Measurements from ENCODE around the gene TSC22D4.

Gene TSC22D4

GRCh38 chr7:100427762-100428198 lies 51.2 kb downstream of the TSC22D4 start:
- H3K27ac ChIP-seq (ENCODE audit: extremely low read depth, low read depth, low read length), result no peak overlapping the region
- ChIA-PET POLR2A (interaction anchor here (0.6 to 3.3 kb wide), 13 partner anchors 8 to 895 kb away, joined by 3 to 39 read pairs (median 12); partner anchors contain the start of genes AP4M1, FBXO24, LRCH4 and MBLAC1), CTCF (interaction anchor here (0.9 to 1.0 kb wide), 2 partner anchors 19 to 20 kb away, joined by 3 to 4 read pairs; no protein-coding TSS in a partner anchor)
- peaks cover 0 to 24% of the 10 kb centered on the region in 2 experiments; a peak in 1 of 3 replicates for H3K36me3 ChIP-seq (ENCODE audit: control insufficient read depth in 2 of 2, insufficient read depth in 1 of 2, low read length in 2 of 2)
- TF ChIP-seq ZNF169 (tag by site-specific recombination; IDR thresholded peaks at IDR 0.05), result 0 out of 2 replicates have a peak, but pooled peaks have one; percentile 75
- peak; percentile 59 for TF ChIP-seq PRDM4 (tag by site-specific recombination; IDR thresholded peaks at IDR 0.05)
- peak; percentile 87; the same call in 1 of the 2 replicates for TF ChIP-seq ZNF280C (tag by site-specific recombination; IDR thresholded peaks at IDR 0.05)
- TF ChIP-seq SETDB1 (IDR thresholded peaks at IDR 0.05; ENCODE audit: insufficient read length, low read length), result peak; percentile 70
- no peak for TF ChIP-seq ZNF621 (tag by site-specific recombination; IDR thresholded peaks at IDR 0.05)
- no peak for TF ChIP-seq GLI4 (tag by site-specific recombination; IDR thresholded peaks at IDR 0.05)
- TF ChIP-seq ZNF530 (tag by site-specific recombination; IDR thresholded peaks at IDR 0.05; ENCODE audit: low read depth), result no peak
- TF ChIP-seq ZNF623 (tag by site-specific recombination; IDR thresholded peaks at IDR 0.05), result 0 out of 2 replicates have a peak, but pooled peaks have one; percentile 13
- peak; percentile 46; the same call in 1 of the 2 replicates for TF ChIP-seq ZNF548 (tag by site-specific recombination; IDR thresholded peaks at IDR 0.05)
- peaks cover 4% of the 10 kb centered on the region for H3K4me1 ChIP-seq (ENCODE audit: control insufficient read depth, insufficient read depth, low read length)
- H3K4me3 ChIP-seq (ENCODE audit: low read depth, low read length), result no peak overlapping the region
- H3K9me3 ChIP-seq (ENCODE audit: control insufficient read depth, insufficient read depth, low read depth, low read length), result no peaks in the 10 kb centered on the region

GRCh38 chr7:100426516-100426915 lies 52.5 kb downstream of the TSC22D4 start:
- Histone ChIP-seq H3K36me3 (ENCODE audit: control insufficient read depth in 2 of 2, insufficient read depth in 1 of 2, low read length in 2 of 2) (peaks cover 0 to 11% of the 10 kb centered on the region in 2 experiments; a peak in 1 of 3 replicates), H3K4me1 (ENCODE audit: control insufficient read depth, insufficient read depth, low read length) (peaks cover 4% of the 10 kb centered on the region), H3K4me3 (ENCODE audit: low read depth, low read length) (no peak overlapping the region), H3K27ac (ENCODE audit: extremely low read depth, low read depth, low read length) (no peak overlapping the region), H3K9me3 (ENCODE audit: control insufficient read depth, insufficient read depth, low read depth, low read length) (no peaks in the 10 kb centered on the region)
- CTCF ChIA-PET, result interaction anchor here (1.0 kb wide), 1 partner anchor 19 kb away, joined by 4 read pairs; no protein-coding TSS in a partner anchor
- POLR2A ChIA-PET, result no interaction called here
- TF ChIP-seq ZNF26 (tag by site-specific recombination; IDR thresholded peaks at IDR 0.05) (no peak), ZNF18 (tag by site-specific recombination; IDR thresholded peaks at IDR 0.05) (no peak), ZBTB21 (tag by site-specific recombination; IDR thresholded peaks at IDR 0.05) (no peak), ZNF768 (tag by site-specific recombination; IDR thresholded peaks at IDR 0.05) (no peak), ZNF366 (tag by site-specific recombination; conservative IDR thresholded peaks at IDR 0.05) (peak; percentile 93), ZNF157 (tag by site-specific recombination; IDR thresholded peaks at IDR 0.05) (no peak), ZNF658 (tag by site-specific recombination; IDR thresholded peaks at IDR 0.05) (no peak), ZNF335 (tag by site-specific recombination; conservative IDR thresholded peaks at IDR 0.05) (no peak), ZNF404 (tag by site-specific recombination; IDR thresholded peaks at IDR 0.05) (no peak), ZNF670 (tag by site-specific recombination; IDR thresholded peaks at IDR 0.05; ENCODE audit: low read depth) (no peak), SP3 (tag by site-specific recombination; IDR thresholded peaks at IDR 0.05) (peak; percentile 65), ZNF560 (tag by site-specific recombination; IDR thresholded peaks at IDR 0.05; ENCODE audit: borderline replicate concordance) (no peak), ZNF544 (tag by site-specific recombination; IDR thresholded peaks at IDR 0.05) (no peak), ZNF24 (tag by site-specific recombination; IDR thresholded peaks at IDR 0.05) (no peak), ZNF350 (tag by site-specific recombination; IDR thresholded peaks at IDR 0.05) (no peak), ZNF398 (tag by site-specific recombination; IDR thresholded peaks at IDR 0.05) (peak; percentile 74), PRDM1 (tag by site-specific recombination; IDR thresholded peaks at IDR 0.05) (peak; percentile 85), ZNF510 (tag by site-specific recombination; IDR thresholded peaks at IDR 0.05; ENCODE audit: insufficient replicate concordance) (no peak)
